Stomach (tissue), 9 donors: ENCODE results near the gene PAFAH1B1. TPM values are rescaled to one million over a fixed set of nuclear protein-coding genes. Genes with fewer than 3 reads are reported as not detected.

ENCODE experiments used
- DNase-seq, 2 donors: peaks; one replicate each; pipeline versions ENCODE4 v3.0.0 to v3.0.0-alpha.2; 2013 to 2019
- H3K27ac ChIP-seq, 5 donors: fragments of 200-600 bp in 4 of 5; sonication (generic) in 4 of 5; one replicate each; pipeline ENCODE4 v1.5.1; 2013 to 2019; ENCODE audit warnings: mild to moderate bottlenecking in 1 of 5, moderate library complexity in 1 of 5
- H3K27me3 ChIP-seq, 3 donors: fragments of 200-600 bp; sonication (generic); one replicate each; pipeline ENCODE4 v1.5.1; 2017 to 2019; ENCODE audit warnings: mixed run types in 1 of 3
- H3K36me3 ChIP-seq, 4 donors: fragments of 200-600 bp; sonication (generic); 1 replicate in 3 of 4; 2 replicates in 1 of 4; pipeline ENCODE4 v1.5.1; 2016 to 2019
- H3K4me1 ChIP-seq, 4 donors: fragments of 200-600 bp; sonication (generic); one replicate each; pipeline ENCODE4 v1.5.1; 2016 to 2019
- H3K4me3 ChIP-seq, 4 donors: fragments of 200-600 bp; sonication (generic) in 3 of 4; one replicate each; pipeline ENCODE4 v1.5.1; 2016 to 2019; ENCODE audit warnings: mild to moderate bottlenecking in 1 of 4
- H3K9me3 ChIP-seq, 4 donors: fragments of 200-600 bp; sonication (generic); one replicate each; pipeline ENCODE4 v1.5.1; 2016 to 2019
- EP300 ChIP-seq: sonication (generic); formaldehyde crosslinking; IDR thresholded peaks from one replicate; pipeline ENCODE4 v1.6.1; 2017; ENCODE audit warnings: antibody characterized with exemption
- POLR2A ChIP-seq, 4 donors: fragments of 450-650 bp; IDR thresholded peaks; one replicate each; pipeline ENCODE4 v1.6.1; 2016; ENCODE audit warnings: antibody characterized with exemption in 4 of 4, control low read depth in 2 of 4, mild to moderate bottlenecking in 1 of 4, moderate library complexity in 1 of 4
- POLR2AphosphoS5 ChIP-seq, 3 donors: sonication (generic); formaldehyde crosslinking; IDR thresholded peaks; one replicate each; pipeline ENCODE4 v1.6.1; 2016; ENCODE audit warnings: antibody characterized with exemption in 3 of 3
- WGBS, 5 donors: extraction: QIAGEN DNeasy Blood & Tissue Kit in 3 of 5; methylation state at CpG; one replicate each; pipeline versions ENCODE4 v1.1.5 to v1.1.7; 2013 to 2018; 5-methylcytosine and 5-hydroxymethylcytosine counted together
- intact Hi-C: fragments of 100-400 bp; cut with DNase I; formaldehyde crosslinking; loops from one replicate; pipeline ENCODE4 v1.15.1; 2023; ENCODE audit warnings: low total_unique reads
- polyA plus RNA-seq, 3 donors: library from polyadenylated mRNA; stranded (reverse); fragments of 200-250 nt; gene quantifications; one replicate each; pipeline ENCODE4 v1.2.3, GENCODE V29; 2013
- total RNA-seq, 5 donors: library from RNA; depleted of rRNA; stranded (reverse); fragments of >200 nt; gene quantifications; one replicate each; pipeline versions ENCODE4 v1.1.0 to v1.2.3, GENCODE V29; 2014 to 2016
- TF ChIP-seq, protein P1 (sequence below), 7 experiments: fragments of 450-650 bp in 4 of 7; fragments of 200-600 bp in 3 of 7; sonication (generic) in 3 of 7; IDR thresholded peaks; one replicate each; pipeline ENCODE4 v1.5.1; 2016 to 2019; ENCODE audit warnings: antibody characterized with exemption in 7 of 7, control low read depth in 2 of 7, mild to moderate bottlenecking in 1 of 7
- donor health status: healthy with polysubstance abuse.
- donor health status: Bipolar disorder and iron deficiency.
- donor health status: healthy.

PAFAH1B1 gene
- total and polyA plus RNA-seq, 8 donors: 22.5 to 264 (median 50.7) TPM

GRCh38 chr17:2704031-2704889, 110.8 kb downstream of the PAFAH1B1 start:
- Histone ChIP-seq H3K9me3 (no peaks in the 10 kb centered on the region), H3K4me3 (no peak overlapping the region), H3K4me1 (peaks cover 30 to 45% (median 39%) of the 10 kb centered on the region in 4 donors), H3K36me3 (peaks cover 40 to 55% (median 54%) of the 10 kb centered on the region in 4 donors), H3K27ac (no peak overlapping the region), H3K27me3 (no peaks in the 10 kb centered on the region)
- WGBS, 5 donors: 81 to 90% (median 87%) methylated on average over 29 to 38 of the region's 38 CpGs
- no peak for TF ChIP-seq POLR2AphosphoS5 (IDR thresholded peaks at IDR 0.05)
- no peak for TF ChIP-seq POLR2A (IDR thresholded peaks at IDR 0.05)
- TF ChIP-seq, protein P1, sequence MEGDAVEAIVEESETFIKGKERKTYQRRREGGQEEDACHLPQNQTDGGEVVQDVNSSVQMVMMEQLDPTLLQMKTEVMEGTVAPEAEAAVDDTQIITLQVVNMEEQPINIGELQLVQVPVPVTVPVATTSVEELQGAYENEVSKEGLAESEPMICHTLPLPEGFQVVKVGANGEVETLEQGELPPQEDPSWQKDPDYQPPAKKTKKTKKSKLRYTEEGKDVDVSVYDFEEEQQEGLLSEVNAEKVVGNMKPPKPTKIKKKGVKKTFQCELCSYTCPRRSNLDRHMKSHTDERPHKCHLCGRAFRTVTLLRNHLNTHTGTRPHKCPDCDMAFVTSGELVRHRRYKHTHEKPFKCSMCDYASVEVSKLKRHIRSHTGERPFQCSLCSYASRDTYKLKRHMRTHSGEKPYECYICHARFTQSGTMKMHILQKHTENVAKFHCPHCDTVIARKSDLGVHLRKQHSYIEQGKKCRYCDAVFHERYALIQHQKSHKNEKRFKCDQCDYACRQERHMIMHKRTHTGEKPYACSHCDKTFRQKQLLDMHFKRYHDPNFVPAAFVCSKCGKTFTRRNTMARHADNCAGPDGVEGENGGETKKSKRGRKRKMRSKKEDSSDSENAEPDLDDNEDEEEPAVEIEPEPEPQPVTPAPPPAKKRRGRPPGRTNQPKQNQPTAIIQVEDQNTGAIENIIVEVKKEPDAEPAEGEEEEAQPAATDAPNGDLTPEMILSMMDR (IDR thresholded peaks at IDR 0.05): no peak
- TF ChIP-seq EP300: no peak
- intact Hi-C loops: no loop called here
- DNase-seq: no peak

- no peak overlapping the region for H3K27ac ChIP-seq
- H3K36me3 ChIP-seq: peaks cover 36 to 49% (median 48%) of the 10 kb centered on the region in 4 donors
- H3K9me3 ChIP-seq: no peaks in the 10 kb centered on the region
- DNase-seq: no peak
- peaks cover 36 to 51% (median 45%) of the 10 kb centered on the region in 4 donors for H3K4me1 ChIP-seq
- TF ChIP-seq EP300: no peak
- no peak for TF ChIP-seq POLR2AphosphoS5 (IDR thresholded peaks at IDR 0.05)
- TF ChIP-seq, protein P1 (IDR thresholded peaks at IDR 0.05): no peak
- no peak for TF ChIP-seq POLR2A (IDR thresholded peaks at IDR 0.05)
- intact Hi-C loops: no loop called here
- H3K27me3 ChIP-seq: no peaks in the 10 kb centered on the region
- no peak overlapping the region for H3K4me3 ChIP-seq
- 74 to 81% (median 79%) methylated on average over 4 of the region's 4 CpGs for WGBS, 5 donors
These were observed 111.4 kb downstream of the PAFAH1B1 start for GRCh38 chr17:2704890-2705248.

DNA sequence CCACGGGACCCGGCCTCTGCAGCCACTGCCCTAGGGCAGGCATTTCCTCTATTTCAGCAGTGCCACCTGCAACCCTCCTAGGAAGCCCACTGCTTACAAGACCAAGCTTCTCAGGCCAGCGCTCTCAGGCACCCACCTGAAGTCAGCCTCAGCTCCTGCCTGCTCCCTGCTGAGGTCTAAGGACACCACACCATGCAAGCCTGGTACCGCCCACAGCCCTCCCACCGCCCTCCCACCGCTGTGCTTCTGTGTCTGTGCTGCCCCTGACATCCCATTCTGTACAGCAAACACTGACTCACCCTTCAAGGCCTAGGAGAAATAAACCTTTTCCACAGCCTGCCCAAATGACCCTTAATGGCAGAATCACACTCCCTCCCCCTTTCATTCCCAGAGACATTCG, 111.8 kb downstream of the PAFAH1B1 start:
- no peak overlapping the region for H3K27ac ChIP-seq
- intact Hi-C loops: no loop called here
- no peak for DNase-seq

More for the DNA sequence above, 111.8 kb downstream of the PAFAH1B1 start:
- Histone ChIP-seq H3K4me3 (no peak overlapping the region), H3K27me3 (no peaks in the 10 kb centered on the region), H3K4me1 (peaks cover 40 to 55% (median 49%) of the 10 kb centered on the region in 4 donors), H3K9me3 (no peaks in the 10 kb centered on the region), H3K36me3 (peaks cover 33 to 45% (median 44%) of the 10 kb centered on the region in 4 donors)
- no peak for TF ChIP-seq POLR2AphosphoS5 (IDR thresholded peaks at IDR 0.05)
- no peak for TF ChIP-seq POLR2A (IDR thresholded peaks at IDR 0.05)
- no peak for TF ChIP-seq EP300
- TF ChIP-seq, protein P1 (IDR thresholded peaks at IDR 0.05): no peak
- WGBS, 5 donors: 84 to 88% (median 86%) methylated on average over 7 of the region's 7 CpGs
